HG02610 (cell line): ENCODE data around the gene IL1RN.
"Not testable (repeated sequence)": the region's sequence is repeated elsewhere in the genome, so short reads cannot be mapped to it uniquely, and the experiment has no call there.

Experiments
- ATAC-seq: cut with Tn5 transposase; IDR thresholded peaks from one replicate; pipeline ENCODE4 v1.9.1; 2021; ENCODE audit warnings: mild to moderate bottlenecking, moderate library complexity; ENCODE audit not compliant: unreplicated experiment

Gene IL1RN

GRCh38 chr2:113126845-113127645 is at the start of gene IL1RN:
Gene IL1RN (plus strand): TSS chr2:113127598. CDS start chr2:113127625, 27 bp downstream.
- no peak for ATAC-seq

DNA sequence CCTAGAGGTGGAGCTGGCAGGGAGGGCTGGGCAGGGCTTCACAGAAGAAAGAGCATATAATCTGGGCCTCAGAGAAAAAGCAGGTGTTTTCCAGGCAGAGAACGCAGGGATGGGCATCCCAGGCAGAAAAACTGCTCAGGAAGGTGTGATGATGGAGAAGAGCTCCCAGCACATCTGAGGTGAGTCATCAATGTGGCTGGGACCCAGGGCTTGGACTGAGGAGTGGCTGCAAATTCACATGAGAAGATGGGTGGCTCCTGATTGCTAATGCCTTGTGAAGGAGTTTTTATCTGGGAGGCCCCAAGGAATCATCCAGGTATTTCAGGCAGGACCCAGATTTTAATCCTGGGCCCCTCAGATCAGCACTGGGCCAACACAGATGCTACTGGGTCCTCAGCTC is 49.5 kb upstream of the IL1RN start:
- ATAC-seq = no peak

DNA sequence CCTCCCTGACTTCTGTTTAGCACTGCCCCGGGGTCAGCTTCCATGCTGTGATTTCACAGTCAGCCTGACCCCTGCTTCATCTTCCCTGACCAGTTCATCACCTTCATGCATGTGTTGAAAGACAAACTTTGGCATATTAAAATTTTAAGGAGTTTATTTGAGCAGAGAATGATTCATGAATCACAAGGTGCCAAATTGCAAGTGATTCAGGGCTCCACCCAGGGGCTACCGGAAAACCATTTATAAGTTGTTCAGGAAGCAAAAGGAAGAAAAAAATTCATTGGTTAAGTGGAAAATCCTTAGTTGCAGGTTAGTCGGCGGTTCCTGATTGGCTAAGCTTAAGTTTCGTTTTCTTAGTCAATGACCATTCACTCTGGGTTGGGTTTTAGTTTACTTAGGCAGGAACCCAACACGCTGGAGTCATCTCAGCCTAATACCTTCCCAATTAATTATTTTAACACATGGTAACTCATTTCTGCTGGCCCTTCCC is 49.0 kb upstream of the IL1RN start:
- no peak for ATAC-seq

- no peak for ATAC-seq
Observed at GRCh38 chr2:113079131-113079530, 48.3 kb upstream of the IL1RN start.

DNA sequence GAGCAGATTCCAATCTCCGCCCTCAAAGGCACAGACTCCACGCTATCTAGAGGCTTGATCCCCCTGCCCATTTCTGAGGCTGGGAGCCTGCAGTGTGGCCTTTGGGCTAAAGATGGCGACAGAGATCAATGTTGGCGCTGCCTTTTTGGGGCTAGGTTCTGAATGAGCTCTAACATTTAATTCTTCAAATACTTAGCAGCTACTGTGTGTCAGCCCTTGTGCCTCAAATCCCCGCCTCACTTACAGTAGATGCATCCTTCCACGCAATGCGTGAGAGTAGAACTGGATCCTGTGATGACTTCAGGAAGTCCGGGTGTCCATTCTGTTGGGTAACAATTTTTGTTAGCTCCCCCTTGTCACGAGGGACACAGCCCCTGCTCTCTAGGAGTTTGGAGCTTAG is 47.3 kb upstream of the IL1RN start:
- peak; percentile 53 for ATAC-seq

DNA sequence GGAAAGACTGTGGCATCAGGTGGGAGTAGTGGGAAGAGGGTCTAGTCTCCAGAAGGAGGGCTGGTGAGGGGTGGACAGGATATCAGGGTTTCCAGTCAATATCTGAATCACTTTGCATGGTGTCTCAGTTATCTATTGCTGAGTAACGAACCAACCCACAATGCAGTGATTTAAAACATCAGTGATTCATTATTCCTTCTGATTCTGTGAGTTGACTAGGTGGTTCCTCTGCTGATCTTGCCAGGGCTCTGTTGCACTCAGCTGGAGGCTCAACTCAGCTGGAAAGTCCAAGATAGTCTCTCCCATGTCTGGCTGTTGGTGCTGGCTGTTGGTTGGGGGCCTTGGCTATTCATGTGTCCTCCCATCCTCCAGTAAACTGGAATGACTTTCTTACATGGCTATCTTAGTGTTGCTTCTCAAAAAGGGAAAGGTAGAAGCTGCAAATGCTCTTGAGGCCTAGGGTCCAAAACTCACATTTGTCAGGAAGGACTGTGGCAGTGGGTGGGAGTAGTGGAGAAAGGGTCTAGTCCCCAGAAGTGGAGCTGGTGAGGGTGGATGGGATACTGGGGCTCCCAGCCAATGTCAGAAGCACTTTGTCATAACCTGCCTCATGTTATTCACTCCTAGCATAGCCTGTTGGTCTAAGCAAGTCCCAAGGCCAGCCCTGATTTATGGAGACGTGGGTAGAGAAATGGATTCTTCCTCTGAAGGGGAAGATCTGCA is 45.7 kb upstream of the IL1RN start:
- no peak for ATAC-seq

DNA sequence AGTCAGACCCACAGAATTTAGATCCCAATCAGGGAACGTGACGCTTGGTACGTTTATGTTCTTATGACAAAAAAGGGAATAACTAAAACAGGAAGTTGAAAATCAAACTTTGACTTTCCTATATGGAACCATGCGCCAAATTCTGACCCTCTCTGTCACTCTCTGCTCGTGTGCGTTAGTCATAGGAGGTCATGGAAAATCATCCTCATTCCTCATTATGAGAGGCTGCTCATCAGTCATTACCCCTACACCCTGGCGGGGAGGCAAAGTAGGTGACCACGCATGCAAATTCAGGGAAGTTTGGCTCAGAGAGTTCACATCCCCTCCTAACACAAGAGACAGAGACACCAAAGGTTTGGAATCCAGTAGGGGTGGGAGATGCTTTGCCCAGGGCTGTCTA is 44.1 kb upstream of the IL1RN start:
- no peak for ATAC-seq

- ATAC-seq = no peak
Observed at GRCh38 chr2:113084249-113085000, 43.0 kb upstream of the IL1RN start.

DNA sequence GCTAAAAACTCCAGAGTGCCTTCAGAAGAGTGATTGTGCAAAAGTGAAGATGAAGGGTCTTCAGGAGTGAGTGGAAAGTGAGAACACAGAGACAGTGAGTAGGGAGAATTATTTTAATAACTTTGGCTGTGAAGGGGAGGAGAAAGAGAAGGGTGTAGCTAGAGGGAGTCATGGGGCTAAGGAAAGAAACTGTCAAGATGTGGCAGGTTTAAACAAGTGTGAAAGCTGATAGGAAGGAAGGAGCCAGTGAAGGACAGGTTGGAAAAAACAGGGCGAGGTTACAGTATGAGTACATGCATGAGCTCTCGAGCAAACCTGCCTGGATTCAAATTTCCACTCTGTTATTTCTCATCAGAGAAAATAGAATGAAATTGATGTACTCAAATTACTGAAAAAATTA is 41.9 kb upstream of the IL1RN start:
- no peak for ATAC-seq

DNA sequence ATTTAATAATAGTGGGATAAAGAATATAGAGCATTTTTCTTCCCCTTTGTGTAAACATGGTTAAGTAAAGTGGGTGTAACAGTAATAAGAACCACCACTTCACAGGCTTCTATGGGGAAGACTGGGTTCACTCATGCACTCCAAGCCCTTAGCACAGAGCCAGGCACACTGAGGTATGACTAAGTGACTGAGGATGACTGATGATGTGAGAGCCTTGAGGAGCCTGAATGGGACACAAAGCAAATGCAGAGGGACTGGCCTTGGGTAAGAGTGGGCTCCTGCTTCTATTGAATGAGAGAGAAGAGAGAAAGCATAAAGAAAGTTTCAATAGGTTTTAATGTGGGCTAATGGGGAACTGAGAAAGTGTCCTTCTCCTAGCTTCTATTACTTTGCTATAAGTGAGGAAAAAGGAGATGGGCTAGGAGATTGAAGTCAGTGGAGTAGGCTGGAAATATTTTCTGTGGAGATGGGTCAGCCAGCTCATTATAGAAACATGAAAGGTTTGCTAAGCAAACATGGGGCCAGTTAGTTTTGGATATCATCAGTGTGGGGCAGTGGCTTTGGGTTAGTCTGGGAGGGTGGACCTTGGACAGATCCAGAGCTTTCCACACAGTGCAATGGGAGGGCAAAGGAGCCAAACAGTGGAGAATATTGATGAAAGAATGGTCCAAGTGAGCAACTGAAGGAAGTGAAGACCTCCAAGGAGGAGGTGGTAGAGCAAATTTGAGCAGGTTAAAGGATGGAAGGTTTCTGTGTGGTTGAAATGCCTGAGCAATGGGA is 39.0 kb upstream of the IL1RN start:
- ATAC-seq = no peak

DNA sequence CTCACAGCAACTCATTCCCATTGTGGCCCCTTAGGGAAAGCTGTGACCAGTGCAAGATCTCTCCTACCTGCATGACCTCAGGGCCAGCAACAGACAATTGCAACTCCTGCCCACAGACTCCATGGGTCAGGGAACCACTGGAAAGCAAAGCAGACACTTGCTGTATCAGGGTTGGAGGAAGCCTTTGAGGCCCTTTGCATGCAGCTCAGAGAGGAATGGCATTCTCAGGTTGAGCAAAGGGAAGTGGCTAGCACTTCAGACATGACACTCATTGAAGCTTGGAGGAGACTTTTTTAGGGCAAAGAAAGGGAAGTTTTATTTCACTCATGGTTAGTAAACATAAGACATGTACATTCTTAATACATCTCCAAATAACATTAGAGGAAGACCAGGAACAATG is 37.5 kb upstream of the IL1RN start:
- peak; percentile 41 for ATAC-seq

DNA sequence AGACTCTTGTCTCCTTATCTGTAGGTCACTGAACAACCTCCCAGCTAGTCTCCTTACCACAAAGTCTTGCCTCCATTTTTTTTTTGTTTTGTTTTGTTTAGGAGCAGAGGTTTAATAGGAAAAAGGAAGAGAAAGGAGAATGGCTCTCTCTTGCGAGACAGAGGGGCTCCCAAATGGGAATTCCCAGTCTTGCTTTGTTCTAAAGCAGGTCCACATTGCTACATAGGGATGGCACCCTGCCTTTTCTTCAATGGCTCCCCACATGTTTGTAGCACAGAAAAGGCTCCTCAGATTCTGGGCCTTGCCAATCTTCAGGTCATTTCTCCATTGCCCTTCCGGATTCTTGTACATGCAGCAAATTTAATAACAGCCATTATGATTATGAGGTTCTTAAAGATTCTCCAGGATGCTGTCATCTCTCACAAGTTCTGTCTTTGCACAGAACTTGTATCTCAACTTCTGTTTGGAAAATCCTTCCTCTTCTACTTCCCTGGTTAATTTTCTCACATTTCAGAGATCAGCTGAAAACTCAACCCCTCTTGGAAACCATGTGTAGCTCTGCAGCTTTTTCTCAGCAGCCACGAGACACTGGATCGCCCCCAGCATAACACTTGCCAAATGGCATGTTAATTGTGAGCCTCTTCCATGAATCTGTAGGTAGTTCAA is 36.0 kb upstream of the IL1RN start:
- ATAC-seq = no peak

DNA sequence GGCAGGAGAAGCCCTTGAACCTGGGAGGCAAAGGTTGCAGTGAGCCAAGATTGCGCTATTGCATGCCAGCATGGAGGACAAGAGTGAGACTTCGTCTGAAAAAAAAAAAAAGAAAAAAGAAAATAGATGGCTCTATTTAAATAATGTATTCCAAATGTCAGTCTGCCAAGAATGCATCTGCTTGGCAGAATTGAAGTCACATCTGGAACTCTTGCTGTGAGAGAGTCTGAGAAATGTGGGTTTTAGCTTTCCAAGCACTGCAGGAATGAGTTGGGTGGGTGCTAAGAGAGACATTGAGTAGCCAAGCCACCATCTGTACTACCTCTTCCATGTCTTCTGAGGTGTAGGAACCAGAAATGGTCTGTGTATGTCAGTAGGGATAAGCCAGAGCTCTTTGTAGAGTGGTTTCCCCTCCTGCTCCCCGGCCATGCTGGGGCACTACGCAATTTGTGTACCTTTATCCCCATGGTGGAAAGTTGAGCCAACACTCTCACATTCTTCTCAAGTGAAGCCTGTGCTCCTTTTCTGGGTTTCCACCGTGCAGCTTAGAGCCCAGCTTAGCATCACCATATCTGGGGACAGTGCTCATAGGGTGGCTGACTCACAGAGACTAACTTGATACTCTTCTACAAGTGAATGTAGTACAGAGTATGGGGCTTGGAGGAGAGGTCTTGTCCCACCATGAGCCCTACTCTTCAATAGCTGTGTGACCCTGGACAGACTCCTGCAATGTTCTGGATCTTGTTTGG is 34.4 kb upstream of the IL1RN start:
- no peak for ATAC-seq

GRCh38 chr2:113093613-113093977 is 33.8 kb upstream of the IL1RN start:
- ATAC-seq = no peak

DNA sequence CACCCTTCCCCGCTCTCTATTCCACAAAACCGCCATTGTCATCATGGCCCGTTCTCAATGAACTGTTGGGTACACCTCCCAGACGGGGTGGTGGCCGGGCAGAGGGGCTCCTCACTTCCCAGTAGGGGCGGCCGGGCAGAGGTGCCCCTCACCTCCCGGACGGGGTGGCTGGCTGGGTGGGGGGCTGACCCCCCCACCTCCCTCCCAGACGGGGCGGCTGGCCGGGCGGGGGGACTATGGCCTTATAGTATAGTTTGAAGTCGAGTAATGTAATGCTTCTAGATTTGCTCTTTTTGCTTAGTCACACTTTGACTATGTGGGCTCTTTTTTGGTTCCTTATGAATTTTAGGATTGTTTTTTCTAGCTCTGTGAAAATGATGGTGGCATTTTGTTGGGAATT is 31.1 kb upstream of the IL1RN start:
- not testable (repeated sequence) for ATAC-seq

GRCh38 chr2:113096842-113097618 is 30.4 kb upstream of the IL1RN start:
- not testable (repeated sequence) for ATAC-seq

GRCh38 chr2:113098041-113098440 is 29.4 kb upstream of the IL1RN start:
- peak; percentile 57 for ATAC-seq

DNA sequence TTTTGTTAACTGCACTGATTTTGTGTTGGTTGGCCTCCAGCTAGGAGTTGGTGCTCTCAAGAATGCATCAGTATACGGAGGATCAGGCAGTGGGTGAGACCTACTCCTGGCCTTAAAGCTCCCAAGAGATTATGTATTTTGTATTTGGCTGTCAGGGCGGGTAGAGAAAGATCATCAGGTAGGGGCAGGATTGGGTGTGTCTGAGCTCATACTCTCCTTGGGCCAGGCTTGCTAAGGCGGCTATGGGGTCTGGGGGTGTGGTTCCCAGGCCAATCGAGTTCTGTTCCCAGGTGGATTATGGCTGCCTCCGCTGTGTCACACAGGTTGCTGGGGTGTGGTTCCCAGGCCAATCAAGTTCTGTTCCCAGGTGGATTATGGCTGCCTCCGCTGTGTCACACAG is 28.9 kb upstream of the IL1RN start:
- ATAC-seq = no peak

GRCh38 chr2:113102133-113102532 is 25.3 kb upstream of the IL1RN start:
- no peak for ATAC-seq
